Measurements from ENCODE around the gene SSBP1.
A peak's percentile ranks its signal among the peaks of the same experiment; 100 is the strongest.

SSBP1 gene

DNA sequence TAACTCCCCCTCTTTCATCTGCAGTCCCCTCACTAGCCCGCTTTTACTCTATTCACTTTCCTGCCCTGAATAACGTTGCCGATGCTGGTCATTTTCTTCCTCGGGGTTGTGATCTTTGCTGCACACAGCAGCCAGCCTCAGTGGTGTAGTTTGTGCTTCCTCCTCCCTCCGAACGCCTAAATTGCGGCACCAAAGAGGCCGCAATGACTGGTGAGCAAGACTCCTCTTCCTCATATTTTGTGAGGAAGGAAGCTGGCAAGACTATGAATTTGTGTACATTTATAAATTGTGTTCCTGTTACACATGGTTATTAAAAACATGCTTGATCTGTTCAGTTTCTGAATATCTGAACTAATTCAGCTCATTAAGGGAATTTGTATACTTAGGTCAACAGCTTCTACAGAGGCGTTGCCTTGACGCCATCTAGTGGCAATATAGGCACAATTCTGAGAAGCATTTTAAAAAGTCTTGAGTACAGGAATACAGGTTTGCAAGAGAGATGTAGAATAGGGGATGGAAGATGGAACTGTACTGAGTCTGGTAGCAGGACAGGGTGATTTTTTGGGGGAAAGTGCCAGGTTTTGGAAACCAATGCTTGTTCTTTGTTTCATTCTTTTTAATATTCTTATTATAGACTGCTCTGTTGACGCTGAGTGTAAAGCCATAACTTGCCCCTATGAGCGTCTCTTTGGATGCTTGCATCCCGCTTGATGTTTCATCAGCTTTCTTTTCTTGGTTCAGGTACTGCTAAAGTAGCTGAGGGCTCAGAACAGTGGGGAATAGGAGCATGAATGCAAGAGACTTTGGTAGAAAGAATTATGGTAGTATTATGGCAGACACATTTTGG is 47.8 kb downstream of the SSBP1 start:
- peak in 1 of 2 experiments; percentile 47 for DNase-seq

DNA sequence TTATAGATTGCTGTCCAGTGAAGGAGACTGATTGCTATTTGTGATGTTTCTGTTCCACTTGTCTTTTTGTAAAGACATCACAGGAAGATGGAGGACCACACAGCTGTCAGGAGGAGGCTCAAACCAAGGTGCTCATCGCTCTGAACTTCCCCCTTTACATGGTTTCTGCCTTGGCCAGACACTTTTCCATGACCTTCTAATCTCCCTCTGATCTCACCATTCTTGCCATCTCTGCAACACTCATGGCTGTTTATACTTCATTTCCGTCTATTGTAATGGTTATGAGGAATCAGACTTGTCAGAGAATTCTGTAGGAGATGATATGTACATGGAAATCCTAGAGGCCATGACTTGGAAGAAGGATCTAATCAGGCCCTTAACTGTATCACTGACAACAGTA is 50.1 kb downstream of the SSBP1 start:
- DNase-seq = no peak

DNA sequence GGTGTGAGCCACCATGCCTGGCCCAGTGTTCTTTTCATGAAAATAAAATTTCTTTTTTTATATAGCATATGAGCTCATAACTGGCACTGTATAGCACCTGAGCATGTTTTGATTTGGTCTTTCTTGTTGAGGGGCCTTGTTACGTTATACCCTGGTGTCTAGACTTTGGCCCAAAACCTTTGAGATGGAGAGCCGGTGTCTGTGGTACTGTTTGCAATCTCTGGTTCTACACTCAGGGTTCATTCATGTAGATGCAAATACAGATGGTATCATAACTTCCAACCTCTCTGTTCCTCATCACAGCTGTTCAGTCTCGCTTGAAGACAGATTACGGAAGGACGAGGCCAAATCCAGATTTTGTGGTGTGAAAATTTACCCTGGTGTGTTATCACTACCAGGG is 51.8 kb downstream of the SSBP1 start, which contains the start of gene TAS2R5:
Gene TAS2R5, plus strand, starts transcription at position 301 of the 400 bp plus-strand sequence. CDS start 145 bp downstream, outside the sequence.
- no peak for DNase-seq

DNA sequence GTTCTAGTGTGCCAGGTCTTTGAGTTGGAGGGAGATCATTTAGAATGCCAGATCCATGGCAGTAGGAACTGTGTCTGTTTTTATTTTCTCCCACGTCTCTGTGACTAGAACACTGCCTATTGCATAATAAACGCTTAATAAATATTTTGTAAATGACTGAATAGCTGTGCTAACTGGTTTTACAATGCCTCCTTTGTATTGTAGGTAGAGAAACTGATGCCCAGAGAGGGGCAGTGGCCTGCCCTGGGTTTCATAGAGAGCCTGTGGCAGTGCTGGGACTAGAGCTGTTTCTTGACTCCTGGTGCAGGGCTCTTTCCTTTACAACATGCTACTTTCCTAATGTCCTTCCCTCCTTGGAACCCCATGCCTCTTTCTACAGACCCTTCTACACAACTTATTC is 54.4 kb downstream of the SSBP1 start:
- DNase-seq = no peak
